Fibroblast of lung (primary cell): Measurements from ENCODE around the gene DDHD1. TPM values are rescaled to one million over a fixed set of nuclear protein-coding genes. Genes with fewer than 3 reads are reported as not detected.

Experiments used
- DNase-seq, 2 donors: peaks; one replicate each; pipeline versions ENCODE4 v3.0.0 to v3.0.0-alpha.2; 2010; ENCODE audit warnings: low read depth in 2 of 2
- H2AFZ ChIP-seq: 2 replicates; pipeline ENCODE4 v1.5.1; 2012; ENCODE audit warnings: low read length, control low read depth, inconsistent platforms
- H3K27ac ChIP-seq: 2 replicates; pipeline ENCODE4 v1.5.1; 2011; ENCODE audit warnings: low read length, control low read depth; ENCODE audit not compliant: insufficient read depth
- H3K27me3 ChIP-seq: 2 replicates; pipeline ENCODE4 v1.5.1; 2011; ENCODE audit warnings: mild to moderate bottlenecking, low read length; ENCODE audit not compliant: control insufficient read depth, insufficient read depth
- H3K36me3 ChIP-seq: 2 replicates; pipeline ENCODE4 v1.5.1; 2011; ENCODE audit warnings: low read length; ENCODE audit not compliant: control insufficient read depth, insufficient read depth
- H3K4me1 ChIP-seq: 2 replicates; pipeline ENCODE4 v1.5.1; 2011; ENCODE audit warnings: low read length; ENCODE audit not compliant: control insufficient read depth, insufficient read depth; ENCODE audit errors: extremely low read depth
- H3K4me2 ChIP-seq: 2 replicates; pipeline ENCODE4 v1.5.1; 2011; ENCODE audit warnings: low read length, control low read depth; ENCODE audit not compliant: insufficient read depth; ENCODE audit errors: extremely low read depth
- H3K4me3 ChIP-seq, 4 experiments: fragments of 200-600 bp in 1 of 4; sonication (generic) in 1 of 4; replicated peaks in 1 of 4; 2 replicates each; pipeline ENCODE4 v1.5.1; 2011 to 2016; ENCODE audit warnings: low read length in 4 of 4, low read depth in 3 of 4, mild to moderate bottlenecking in 3 of 4, control low read depth in 2 of 4, inconsistent platforms in 1 of 4, mixed read lengths in 1 of 4; ENCODE audit not compliant: insufficient read depth in 1 of 4; ENCODE audit errors: control extremely low read depth in 1 of 4
- H3K79me2 ChIP-seq: 2 replicates; pipeline ENCODE4 v1.5.1; 2012; ENCODE audit warnings: mild to moderate bottlenecking, low read length, inconsistent platforms; ENCODE audit not compliant: control insufficient read depth, insufficient read depth
- H3K9ac ChIP-seq: 2 replicates; pipeline ENCODE4 v1.5.1; 2011; ENCODE audit warnings: mild to moderate bottlenecking, low read length, control low read depth; ENCODE audit not compliant: insufficient read depth
- H3K9me3 ChIP-seq: 2 replicates; pipeline ENCODE4 v1.5.1; 2012; ENCODE audit warnings: low read depth, low read length; ENCODE audit not compliant: control insufficient read depth, insufficient read depth
- H4K20me1 ChIP-seq: 2 replicates; pipeline ENCODE4 v1.5.1; 2011; ENCODE audit warnings: low read length; ENCODE audit not compliant: control insufficient read depth, insufficient read depth; ENCODE audit errors: extremely low read depth
- EZH2 ChIP-seq: IDR thresholded peaks from 2 replicates; pipeline ENCODE4 v1.5.1; 2012; ENCODE audit warnings: low read length, control low read depth, mild to moderate bottlenecking; ENCODE audit errors: missing control alignments
- polyA plus RNA-seq, 2 donors: library from polyadenylated mRNA; depleted of rRNA in 1 of 2; stranded (reverse) in 1 of 2; unstranded in 1 of 2; fragments of >200 nt; gene quantifications; 2 replicates each; pipeline ENCODE4 v1.2.1, GENCODE V29; 2011 to 2012; ENCODE audit warnings: missing spikeins in 1 of 2
- total RNA-seq: library from RNA; depleted of rRNA; stranded (reverse); fragments of >200 nt; gene quantifications from 2 replicates; pipeline ENCODE4 v1.2.1, GENCODE V29; 2014
- TF ChIP-seq, protein P1 (sequence below), 2 donors: IDR thresholded peaks in 1 of 2; conservative IDR thresholded peaks in 1 of 2; 1 replicate in 1 of 2; 2 replicates in 1 of 2; pipeline ENCODE4 v1.5.1; 2011 to 2012; ENCODE audit warnings: low read length in 2 of 2, control low read depth in 1 of 2, inconsistent platforms in 1 of 2, low read depth in 1 of 2, mild to moderate bottlenecking in 1 of 2

The DDHD1 gene
- total and polyA plus RNA-seq, 2 donors (not counting 1 experiment from before 2014, with no cell fraction given): 13.6 to 30.6 TPM

DNA sequence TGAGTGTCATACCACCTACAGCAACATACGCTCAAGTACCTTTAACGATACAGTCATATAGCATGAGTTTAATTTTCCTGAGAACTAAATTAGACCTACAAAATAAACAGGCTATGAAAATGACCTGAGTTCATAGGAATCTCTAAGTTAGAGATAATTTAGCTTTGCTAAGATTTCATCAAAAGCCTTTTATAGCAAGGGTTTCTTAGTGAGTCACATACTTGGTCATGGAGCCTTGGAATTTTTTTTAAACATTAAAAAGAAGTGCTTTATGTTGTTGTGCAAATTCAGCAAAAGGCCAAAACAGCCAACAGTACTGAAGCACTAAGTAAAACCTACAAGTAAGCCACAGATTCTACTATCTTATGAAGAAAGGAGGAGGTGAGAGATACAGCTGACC lies 108.6 kb downstream of the DDHD1 start:
- no peak overlapping the region for H3K27ac ChIP-seq

DNA sequence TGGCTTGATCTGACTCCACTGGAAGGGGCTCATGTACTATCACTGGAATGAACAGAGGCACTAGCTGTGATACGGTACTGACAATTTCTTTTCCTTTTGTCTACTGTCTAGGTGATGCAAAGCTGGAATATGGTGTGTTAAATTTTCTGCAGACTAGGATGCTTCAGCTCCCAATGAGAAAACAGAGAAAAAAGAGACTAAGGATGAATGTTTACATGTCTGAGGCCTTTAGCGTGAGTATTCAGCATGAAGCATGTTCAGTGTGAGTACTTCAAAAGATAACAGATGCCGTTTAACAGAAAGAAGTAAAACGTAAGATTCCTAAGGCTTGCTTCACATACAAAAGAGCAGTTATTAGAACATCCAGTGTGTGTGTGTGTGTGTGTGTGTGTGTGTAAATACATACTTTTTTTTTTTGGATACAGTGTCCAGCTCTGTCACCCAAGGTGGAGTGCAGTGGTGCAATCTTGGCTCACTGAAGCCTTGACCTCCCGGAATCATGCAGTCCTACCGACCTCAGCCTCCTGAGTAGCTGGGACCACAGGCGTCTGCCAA lies 110.0 kb downstream of the DDHD1 start:
- H3K4me2 ChIP-seq: peak overlapping the region; percentile 73
- no peak overlapping the region for H3K9ac ChIP-seq
- peak overlapping the region; percentile 18 for H3K27ac ChIP-seq
- no peak for TF ChIP-seq EZH2
- TF ChIP-seq, protein P1, sequence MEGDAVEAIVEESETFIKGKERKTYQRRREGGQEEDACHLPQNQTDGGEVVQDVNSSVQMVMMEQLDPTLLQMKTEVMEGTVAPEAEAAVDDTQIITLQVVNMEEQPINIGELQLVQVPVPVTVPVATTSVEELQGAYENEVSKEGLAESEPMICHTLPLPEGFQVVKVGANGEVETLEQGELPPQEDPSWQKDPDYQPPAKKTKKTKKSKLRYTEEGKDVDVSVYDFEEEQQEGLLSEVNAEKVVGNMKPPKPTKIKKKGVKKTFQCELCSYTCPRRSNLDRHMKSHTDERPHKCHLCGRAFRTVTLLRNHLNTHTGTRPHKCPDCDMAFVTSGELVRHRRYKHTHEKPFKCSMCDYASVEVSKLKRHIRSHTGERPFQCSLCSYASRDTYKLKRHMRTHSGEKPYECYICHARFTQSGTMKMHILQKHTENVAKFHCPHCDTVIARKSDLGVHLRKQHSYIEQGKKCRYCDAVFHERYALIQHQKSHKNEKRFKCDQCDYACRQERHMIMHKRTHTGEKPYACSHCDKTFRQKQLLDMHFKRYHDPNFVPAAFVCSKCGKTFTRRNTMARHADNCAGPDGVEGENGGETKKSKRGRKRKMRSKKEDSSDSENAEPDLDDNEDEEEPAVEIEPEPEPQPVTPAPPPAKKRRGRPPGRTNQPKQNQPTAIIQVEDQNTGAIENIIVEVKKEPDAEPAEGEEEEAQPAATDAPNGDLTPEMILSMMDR (conservative IDR thresholded peaks at IDR 0.05 in 1 of 2, IDR thresholded peaks at IDR 0.05 in 1 of 2; ENCODE audit: low read depth in 1 of 2, low read length in 2 of 2): no peak
- peaks cover 30% of the 10 kb centered on the region for H3K4me1 ChIP-seq
- no peaks in the 10 kb centered on the region for H3K9me3 ChIP-seq
- peak overlapping the region in 2 of 4 experiments; percentile 1 to 32 for H3K4me3 ChIP-seq
- H2AFZ ChIP-seq: no peak overlapping the region
- DNase-seq: peak; percentile 39 to 59
- H4K20me1 ChIP-seq: no peaks in the 10 kb centered on the region
- H3K27me3 ChIP-seq: no peaks in the 10 kb centered on the region
- H3K79me2 ChIP-seq: no peaks in the 10 kb centered on the region
- H3K36me3 ChIP-seq: no peaks in the 10 kb centered on the region

More for the DNA sequence above, 108.6 kb downstream of the DDHD1 start:
- Histone ChIP-seq H4K20me1 (no peaks in the 10 kb centered on the region), H3K79me2 (no peaks in the 10 kb centered on the region), H3K4me2 (peak overlapping the region; percentile 69), H3K4me1 (peaks cover 30% of the 10 kb centered on the region), H3K9me3 (no peaks in the 10 kb centered on the region), H2AFZ (peak overlapping the region; percentile 29), H3K36me3 (no peaks in the 10 kb centered on the region), H3K9ac (no peak overlapping the region), H3K4me3 (no peak overlapping the region), H3K27me3 (no peaks in the 10 kb centered on the region)
- TF ChIP-seq EZH2: no peak
- TF ChIP-seq, protein P1 (conservative IDR thresholded peaks at IDR 0.05 in 1 of 2, IDR thresholded peaks at IDR 0.05 in 1 of 2; ENCODE audit: low read depth in 1 of 2, low read length in 2 of 2): no peak
- DNase-seq: peak; percentile 79 to 86

DNA sequence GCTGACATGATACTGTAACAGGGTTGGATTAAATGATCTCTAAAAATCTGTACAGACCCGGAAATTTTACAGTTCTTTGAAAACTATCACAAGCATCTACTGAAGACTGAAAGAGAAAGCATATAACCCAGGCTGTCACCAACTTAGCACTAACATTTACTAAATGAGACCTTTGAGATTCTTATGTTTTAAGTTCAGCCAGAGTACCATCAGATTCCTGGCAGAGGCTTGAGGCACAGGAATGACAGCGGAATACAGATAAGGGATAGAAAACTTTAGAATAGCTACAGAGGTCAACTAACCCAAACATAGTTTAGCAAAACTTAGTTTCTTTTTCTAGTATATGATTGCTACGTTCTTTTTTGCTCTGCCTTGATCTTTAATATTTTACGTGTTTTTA lies 110.6 kb downstream of the DDHD1 start:
- H3K27ac ChIP-seq: peak overlapping the region; percentile 18
- H3K9ac ChIP-seq: no peak overlapping the region
- no peaks in the 10 kb centered on the region for H3K79me2 ChIP-seq
- no peaks in the 10 kb centered on the region for H4K20me1 ChIP-seq
- no peak overlapping the region for H2AFZ ChIP-seq
- H3K4me3 ChIP-seq: peak overlapping the region; percentile 1 to 15 (median 13)
- peaks cover 30% of the 10 kb centered on the region for H3K4me1 ChIP-seq
- H3K9me3 ChIP-seq: no peaks in the 10 kb centered on the region
- no peak for TF ChIP-seq EZH2
- TF ChIP-seq, protein P1 (conservative IDR thresholded peaks at IDR 0.05 in 1 of 2, IDR thresholded peaks at IDR 0.05 in 1 of 2; ENCODE audit: low read depth in 1 of 2, low read length in 2 of 2): no peak
- no peaks in the 10 kb centered on the region for H3K36me3 ChIP-seq
- peak; percentile 63 to 84 for DNase-seq
- H3K4me2 ChIP-seq: peak overlapping the region; percentile 73
- H3K27me3 ChIP-seq: no peaks in the 10 kb centered on the region
